Stimulated activated naive CD8-positive, alpha-beta T cell treated with anti-CD3 and anti-CD28 coated beads, Interleukin-15, amount 100 ng/mL, for 72 hours (primary cell): ENCODE measurements around the gene PTCH2.

Experiments
- ATAC-seq: fragments of 150-1000 bp; cut with Tn5 transposase; 2 replicates; pipeline ENCODE4 v1.10.0; 2021; ENCODE audit warnings: mild to moderate bottlenecking, moderate library complexity
- DNase-seq, 2 donors: peaks; one replicate each; pipeline ENCODE4 v3.0.0; 2021 to 2022
- H3K27ac Mint-ChIP-seq, 2 donors: one replicate each; pipeline ENCODE4 v1.8.0; 2022; ENCODE audit warnings: mild to moderate bottlenecking in 2 of 2, mixed read lengths in 2 of 2, moderate library complexity in 2 of 2
- H3K27me3 Mint-ChIP-seq: one replicate; pipeline ENCODE4 v1.8.0; 2022; ENCODE audit warnings: mixed read lengths
- H3K4me1 Mint-ChIP-seq: one replicate; pipeline ENCODE4 v1.8.0; 2022; ENCODE audit warnings: mild to moderate bottlenecking, mixed read lengths
- H3K4me3 Mint-ChIP-seq, 2 donors: one replicate each; pipeline ENCODE4 v1.8.0; 2022; ENCODE audit warnings: mild to moderate bottlenecking in 2 of 2, mixed read lengths in 2 of 2, moderate library complexity in 1 of 2
- H3K9me3 Mint-ChIP-seq, 2 donors: one replicate each; pipeline ENCODE4 v1.8.0; 2022; ENCODE audit warnings: mixed read lengths in 2 of 2

The PTCH2 gene

GRCh38 chr1:44842862-44843655 lies at the start of gene PTCH2:
Gene PTCH2, minus strand, starts transcription at chr1:44843253. Its CDS starts 321 bp downstream, at chr1:44842932.
- peaks cover 20% of the 10 kb centered on the region for H3K27me3 Mint-ChIP-seq
- ATAC-seq (peak; percentile 82), DNase-seq (peak; percentile 33 to 47)
- H3K4me1 Mint-ChIP-seq = peaks cover 7% of the 10 kb centered on the region
- H3K4me3 Mint-ChIP-seq = peak within 1 kb of the TSS; percentile 66 to 76
- H3K9me3 Mint-ChIP-seq = no peaks in the 10 kb centered on the region
- H3K27ac Mint-ChIP-seq = peak within 1 kb of the TSS in 1 of 2 donors; percentile 59

- DNase-seq (no peak), ATAC-seq (no peak)
- Mint-ChIP-seq H3K4me3 (no peak overlapping the region), H3K9me3 (peaks cover 14 to 15% of the 10 kb centered on the region in 2 donors), H3K27me3 (no peaks in the 10 kb centered on the region), H3K4me1 (no peaks in the 10 kb centered on the region), H3K27ac (no peak overlapping the region)
Measured at GRCh38 chr1:44890007-44890406, 47.0 kb upstream of the PTCH2 start.

- H3K27ac Mint-ChIP-seq = no peak overlapping the region
- ATAC-seq (no peak), DNase-seq (no peak)
- no peaks in the 10 kb centered on the region for H3K4me1 Mint-ChIP-seq
- H3K9me3 Mint-ChIP-seq = peaks cover 2 to 5% of the 10 kb centered on the region in 2 donors
- no peaks in the 10 kb centered on the region for H3K27me3 Mint-ChIP-seq
- no peak overlapping the region for H3K4me3 Mint-ChIP-seq
Measured at GRCh38 chr1:44885406-44885805, 42.4 kb upstream of the PTCH2 start.

- H3K4me3 Mint-ChIP-seq = no peak overlapping the region
- no peaks in the 10 kb centered on the region for H3K4me1 Mint-ChIP-seq
- H3K9me3 Mint-ChIP-seq = peaks cover 0 to 5% of the 10 kb centered on the region in 2 donors
- DNase-seq (no peak), ATAC-seq (no peak)
- H3K27me3 Mint-ChIP-seq = no peaks in the 10 kb centered on the region
- no peak overlapping the region for H3K27ac Mint-ChIP-seq
Measured at GRCh38 chr1:44884746-44885145, 41.7 kb upstream of the PTCH2 start.

GRCh38 chr1:44881011-44881632 lies 38.1 kb upstream of the PTCH2 start:
- Mint-ChIP-seq H3K4me3 (no peak overlapping the region), H3K27me3 (no peaks in the 10 kb centered on the region), H3K27ac (peak overlapping the region; percentile 6 to 24), H3K4me1 (no peaks in the 10 kb centered on the region), H3K9me3 (no peaks in the 10 kb centered on the region)
- no peak for ATAC-seq
- DNase-seq = no peak

- ATAC-seq = no peak
Measured at GRCh38 chr1:44874155-44874554, 31.1 kb upstream of the PTCH2 start.

GRCh38 chr1:44870096-44870495 lies 27.0 kb upstream of the PTCH2 start:
- no peaks in the 10 kb centered on the region for H3K4me1 Mint-ChIP-seq
- no peak for DNase-seq
- no peak for ATAC-seq
- H3K27me3 Mint-ChIP-seq = no peaks in the 10 kb centered on the region
- H3K4me3 Mint-ChIP-seq = no peak overlapping the region
- H3K27ac Mint-ChIP-seq = no peak overlapping the region
- H3K9me3 Mint-ChIP-seq = no peaks in the 10 kb centered on the region

More at GRCh38 chr1:44874155-44874554, 31.1 kb upstream of the PTCH2 start:
- H3K9me3 Mint-ChIP-seq = no peaks in the 10 kb centered on the region
- H3K27ac Mint-ChIP-seq = no peak overlapping the region
- no peaks in the 10 kb centered on the region for H3K4me1 Mint-ChIP-seq
- no peak for DNase-seq
- no peak overlapping the region for H3K4me3 Mint-ChIP-seq
- H3K27me3 Mint-ChIP-seq = no peaks in the 10 kb centered on the region

- Mint-ChIP-seq H3K27ac (no peak overlapping the region), H3K4me1 (no peaks in the 10 kb centered on the region), H3K4me3 (no peak overlapping the region), H3K9me3 (no peaks in the 10 kb centered on the region), H3K27me3 (no peaks in the 10 kb centered on the region)
- DNase-seq (no peak), ATAC-seq (no peak)
Measured at GRCh38 chr1:44867801-44868200, 24.7 kb upstream of the PTCH2 start.

GRCh38 chr1:44862829-44863401 lies 19.9 kb upstream of the PTCH2 start:
- Mint-ChIP-seq H3K9me3 (no peaks in the 10 kb centered on the region), H3K27me3 (no peaks in the 10 kb centered on the region), H3K27ac (peak overlapping the region in 1 of 2 donors; percentile 59), H3K4me3 (no peak overlapping the region), H3K4me1 (no peaks in the 10 kb centered on the region)
- no peak for DNase-seq
- ATAC-seq = no peak

GRCh38 chr1:44860891-44861425 lies 17.9 kb upstream of the PTCH2 start:
- Mint-ChIP-seq H3K27ac (no peak overlapping the region), H3K27me3 (no peaks in the 10 kb centered on the region), H3K9me3 (no peaks in the 10 kb centered on the region), H3K4me3 (no peak overlapping the region), H3K4me1 (no peaks in the 10 kb centered on the region)
- DNase-seq (no peak), ATAC-seq (no peak)

GRCh38 chr1:44860331-44860730 lies 17.3 kb upstream of the PTCH2 start:
- ATAC-seq (no peak), DNase-seq (no peak)
- Mint-ChIP-seq H3K4me1 (no peaks in the 10 kb centered on the region), H3K4me3 (no peak overlapping the region), H3K27me3 (no peaks in the 10 kb centered on the region), H3K9me3 (no peaks in the 10 kb centered on the region), H3K27ac (peak overlapping the region in 1 of 2 donors; percentile 69)

- ATAC-seq = no peak
- no peaks in the 10 kb centered on the region for H3K27me3 Mint-ChIP-seq
- no peaks in the 10 kb centered on the region for H3K4me1 Mint-ChIP-seq
- H3K4me3 Mint-ChIP-seq = no peak overlapping the region
- no peak overlapping the region for H3K27ac Mint-ChIP-seq
- H3K9me3 Mint-ChIP-seq = no peaks in the 10 kb centered on the region
- DNase-seq = no peak
Measured at GRCh38 chr1:44857446-44857845, 14.4 kb upstream of the PTCH2 start.

- Mint-ChIP-seq H3K4me3 (no peak overlapping the region), H3K9me3 (no peaks in the 10 kb centered on the region), H3K4me1 (no peaks in the 10 kb centered on the region), H3K27me3 (no peaks in the 10 kb centered on the region), H3K27ac (no peak overlapping the region)
- no peak for ATAC-seq
- DNase-seq = no peak
Measured at GRCh38 chr1:44855742-44856141, 12.7 kb upstream of the PTCH2 start.

GRCh38 chr1:44854970-44855369 lies 11.9 kb upstream of the PTCH2 start:
- H3K27me3 Mint-ChIP-seq = no peaks in the 10 kb centered on the region
- H3K4me1 Mint-ChIP-seq = peaks cover 7% of the 10 kb centered on the region
- H3K27ac Mint-ChIP-seq = no peak overlapping the region
- DNase-seq = no peak
- no peak for ATAC-seq
- H3K9me3 Mint-ChIP-seq = no peaks in the 10 kb centered on the region
- H3K4me3 Mint-ChIP-seq = no peak overlapping the region

- Mint-ChIP-seq H3K9me3 (no peaks in the 10 kb centered on the region), H3K4me3 (no peak overlapping the region), H3K27ac (no peak overlapping the region), H3K27me3 (no peaks in the 10 kb centered on the region), H3K4me1 (peaks cover 15% of the 10 kb centered on the region)
- ATAC-seq (no peak), DNase-seq (no peak)
Measured at GRCh38 chr1:44853201-44853600, 10.1 kb upstream of the PTCH2 start.

- H3K4me3 Mint-ChIP-seq = no peak overlapping the region
- H3K27me3 Mint-ChIP-seq = no peaks in the 10 kb centered on the region
- DNase-seq (no peak), ATAC-seq (no peak)
- H3K4me1 Mint-ChIP-seq = peaks cover 15% of the 10 kb centered on the region
- H3K9me3 Mint-ChIP-seq = no peaks in the 10 kb centered on the region
- H3K27ac Mint-ChIP-seq = peak overlapping the region in 1 of 2 donors; percentile 30
Measured at GRCh38 chr1:44851308-44851707, 8.3 kb upstream of the PTCH2 start.
